ENCODE data around the gene BROX.

Gene BROX

GRCh38 chr1:222781251-222781650 lies 68.9 kb downstream of the BROX start:
- no peak for DNase-seq

- DNase-seq = no peak
These were observed 70.7 kb downstream of the BROX start for GRCh38 chr1:222783051-222783450.

- no peak for DNase-seq
These were observed 72.0 kb downstream of the BROX start for GRCh38 chr1:222784371-222784770.
